ENCODE results near the gene PLCG2.
"Not testable (repeated sequence)": the region's sequence is repeated elsewhere in the genome, so short reads cannot be mapped to it uniquely, and the experiment has no call there.

The PLCG2 gene

DNA sequence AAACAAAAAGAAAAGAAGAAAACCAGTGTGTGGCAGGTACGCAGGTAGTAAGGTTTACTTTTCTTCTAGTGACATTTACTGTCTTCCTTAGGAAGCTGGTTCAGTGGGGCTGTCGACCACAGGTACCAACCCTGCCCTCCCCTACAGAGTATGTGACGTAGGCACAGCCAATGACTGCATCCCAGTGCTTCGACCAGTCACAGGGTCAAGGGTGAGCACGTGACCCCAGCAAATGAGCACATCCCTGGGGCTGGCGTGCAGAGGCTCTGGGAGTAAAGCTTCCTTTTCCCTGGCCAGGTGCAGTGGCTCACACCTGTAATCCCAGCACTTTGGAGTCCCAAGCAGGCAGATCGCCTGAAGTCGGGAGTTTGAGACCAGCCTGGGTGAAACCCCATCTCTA is 38.9 kb upstream of the PLCG2 start:
- no peaks in the 10 kb centered on the region for H3K27me3 ChIP-seq (ENCODE audit: control insufficient read depth in 1 of 2, insufficient read depth in 2 of 2, low read length in 2 of 2)
- no peaks in the 10 kb centered on the region for H3K9me3 ChIP-seq (ENCODE audit: low read length)
- no peak overlapping the region for H3K9ac ChIP-seq (ENCODE audit: low read length)
- H3K36me3 ChIP-seq (ENCODE audit: insufficient read depth, low read length): no peaks in the 10 kb centered on the region
- peaks cover 10% of the 10 kb centered on the region for H3K4me1 ChIP-seq (ENCODE audit: insufficient read depth, low read length)
- no peak overlapping the region for H3K4me3 ChIP-seq (ENCODE audit: low read depth in 1 of 2, low read length in 2 of 2)
- H3K27ac ChIP-seq (ENCODE audit: low read depth, low read length): no peak overlapping the region

- not testable (repeated sequence) for H3K9ac ChIP-seq (ENCODE audit: low read length); H3K27ac ChIP-seq (ENCODE audit: low read depth, low read length); H3K4me3 ChIP-seq (ENCODE audit: low read depth in 1 of 2, low read length in 2 of 2); H3K9me3 ChIP-seq (ENCODE audit: low read length); H3K36me3 ChIP-seq (ENCODE audit: insufficient read depth, low read length); H3K27me3 ChIP-seq (ENCODE audit: control insufficient read depth in 1 of 2, insufficient read depth in 2 of 2, low read length in 2 of 2)
- peaks cover 17% of the 10 kb centered on the region for H3K4me1 ChIP-seq (ENCODE audit: insufficient read depth, low read length)
Observed at GRCh38 chr16:81741430-81741770, 37.7 kb upstream of the PLCG2 start.

- no peaks in the 10 kb centered on the region for H3K9me3 ChIP-seq (ENCODE audit: low read length)
- no peaks in the 10 kb centered on the region for H3K27me3 ChIP-seq (ENCODE audit: control insufficient read depth in 1 of 2, insufficient read depth in 2 of 2, low read length in 2 of 2)
- H3K4me1 ChIP-seq (ENCODE audit: insufficient read depth, low read length): peaks cover 11% of the 10 kb centered on the region
- H3K27ac ChIP-seq (ENCODE audit: low read depth, low read length): no peak overlapping the region
- no peak overlapping the region for H3K4me3 ChIP-seq (ENCODE audit: low read depth in 1 of 2, low read length in 2 of 2)
- H3K36me3 ChIP-seq (ENCODE audit: insufficient read depth, low read length): no peaks in the 10 kb centered on the region
- no peak overlapping the region for H3K9ac ChIP-seq (ENCODE audit: low read length)
Observed at GRCh38 chr16:81744385-81744784, 34.7 kb upstream of the PLCG2 start.

GRCh38 chr16:81744911-81745310 is 34.2 kb upstream of the PLCG2 start:
- no peak overlapping the region for H3K9ac ChIP-seq (ENCODE audit: low read length)
- no peaks in the 10 kb centered on the region for H3K27me3 ChIP-seq (ENCODE audit: control insufficient read depth in 1 of 2, insufficient read depth in 2 of 2, low read length in 2 of 2)
- no peaks in the 10 kb centered on the region for H3K9me3 ChIP-seq (ENCODE audit: low read length)
- H3K27ac ChIP-seq (ENCODE audit: low read depth, low read length): no peak overlapping the region
- H3K36me3 ChIP-seq (ENCODE audit: insufficient read depth, low read length): no peaks in the 10 kb centered on the region
- peaks cover 11% of the 10 kb centered on the region for H3K4me1 ChIP-seq (ENCODE audit: insufficient read depth, low read length)
- no peak overlapping the region for H3K4me3 ChIP-seq (ENCODE audit: low read depth in 1 of 2, low read length in 2 of 2)

GRCh38 chr16:81745704-81746558 is 33.2 kb upstream of the PLCG2 start:
- Histone ChIP-seq H3K4me1 (ENCODE audit: insufficient read depth, low read length) (peaks cover 11% of the 10 kb centered on the region), H3K27ac (ENCODE audit: low read depth, low read length) (no peak overlapping the region), H3K9me3 (ENCODE audit: low read length) (no peaks in the 10 kb centered on the region), H3K36me3 (ENCODE audit: insufficient read depth, low read length) (no peaks in the 10 kb centered on the region), H3K9ac (ENCODE audit: low read length) (no peak overlapping the region), H3K27me3 (ENCODE audit: control insufficient read depth in 1 of 2, insufficient read depth in 2 of 2, low read length in 2 of 2) (no peaks in the 10 kb centered on the region), H3K4me3 (ENCODE audit: low read depth in 1 of 2, low read length in 2 of 2) (peak overlapping the region; percentile 37 to 69)

- Histone ChIP-seq H3K9ac (ENCODE audit: low read length) (no peak overlapping the region), H3K9me3 (ENCODE audit: low read length) (no peaks in the 10 kb centered on the region), H3K27me3 (ENCODE audit: control insufficient read depth in 1 of 2, insufficient read depth in 2 of 2, low read length in 2 of 2) (no peaks in the 10 kb centered on the region), H3K4me3 (ENCODE audit: low read depth in 1 of 2, low read length in 2 of 2) (peak overlapping the region; percentile 37 to 69), H3K27ac (ENCODE audit: low read depth, low read length) (no peak overlapping the region), H3K36me3 (ENCODE audit: insufficient read depth, low read length) (no peaks in the 10 kb centered on the region), H3K4me1 (ENCODE audit: insufficient read depth, low read length) (peaks cover 11% of the 10 kb centered on the region)
Observed at GRCh38 chr16:81746566-81746965, 32.5 kb upstream of the PLCG2 start.

DNA sequence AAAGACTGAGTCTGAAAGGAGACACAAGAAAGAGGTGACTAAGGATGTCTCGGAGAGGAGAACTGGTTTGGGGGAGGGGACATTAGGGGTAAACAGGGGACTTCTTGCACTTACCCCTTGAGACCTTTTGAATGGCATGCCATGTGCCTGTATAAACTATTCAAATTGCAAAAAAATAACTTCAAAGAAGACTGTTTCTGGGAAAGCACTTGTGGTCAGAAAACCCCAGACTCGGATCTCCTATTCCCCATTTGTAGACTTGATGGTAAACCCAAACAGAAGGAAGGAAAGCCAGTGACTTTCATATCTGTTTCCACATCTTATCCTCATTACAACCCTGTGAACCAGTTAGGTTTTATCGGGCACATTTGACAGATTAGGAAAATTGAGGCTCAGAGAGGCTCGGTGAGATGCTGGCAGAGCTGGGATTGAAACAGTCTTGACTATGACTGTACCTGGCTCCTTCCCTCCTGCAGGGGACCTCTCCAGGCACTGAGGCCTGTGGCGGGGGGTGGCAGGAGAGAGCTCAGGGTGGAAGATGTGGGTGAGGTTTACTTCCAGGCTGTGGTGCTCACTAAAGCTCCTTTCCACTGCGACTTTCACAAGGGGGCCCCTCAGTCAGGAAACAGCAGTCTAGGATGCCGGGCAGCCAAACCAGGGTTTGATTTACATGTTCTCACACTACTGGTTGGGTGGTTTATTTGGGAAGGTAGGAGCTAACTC is 30.5 kb upstream of the PLCG2 start:
- no peak overlapping the region for H3K9ac ChIP-seq (ENCODE audit: low read length)
- no peak overlapping the region for H3K4me3 ChIP-seq (ENCODE audit: low read depth in 1 of 2, low read length in 2 of 2)
- peaks cover 11% of the 10 kb centered on the region for H3K4me1 ChIP-seq (ENCODE audit: insufficient read depth, low read length)
- no peak overlapping the region for H3K27ac ChIP-seq (ENCODE audit: low read depth, low read length)
- H3K9me3 ChIP-seq (ENCODE audit: low read length): no peaks in the 10 kb centered on the region
- no peaks in the 10 kb centered on the region for H3K36me3 ChIP-seq (ENCODE audit: insufficient read depth, low read length)
- H3K27me3 ChIP-seq (ENCODE audit: control insufficient read depth in 1 of 2, insufficient read depth in 2 of 2, low read length in 2 of 2): no peaks in the 10 kb centered on the region

DNA sequence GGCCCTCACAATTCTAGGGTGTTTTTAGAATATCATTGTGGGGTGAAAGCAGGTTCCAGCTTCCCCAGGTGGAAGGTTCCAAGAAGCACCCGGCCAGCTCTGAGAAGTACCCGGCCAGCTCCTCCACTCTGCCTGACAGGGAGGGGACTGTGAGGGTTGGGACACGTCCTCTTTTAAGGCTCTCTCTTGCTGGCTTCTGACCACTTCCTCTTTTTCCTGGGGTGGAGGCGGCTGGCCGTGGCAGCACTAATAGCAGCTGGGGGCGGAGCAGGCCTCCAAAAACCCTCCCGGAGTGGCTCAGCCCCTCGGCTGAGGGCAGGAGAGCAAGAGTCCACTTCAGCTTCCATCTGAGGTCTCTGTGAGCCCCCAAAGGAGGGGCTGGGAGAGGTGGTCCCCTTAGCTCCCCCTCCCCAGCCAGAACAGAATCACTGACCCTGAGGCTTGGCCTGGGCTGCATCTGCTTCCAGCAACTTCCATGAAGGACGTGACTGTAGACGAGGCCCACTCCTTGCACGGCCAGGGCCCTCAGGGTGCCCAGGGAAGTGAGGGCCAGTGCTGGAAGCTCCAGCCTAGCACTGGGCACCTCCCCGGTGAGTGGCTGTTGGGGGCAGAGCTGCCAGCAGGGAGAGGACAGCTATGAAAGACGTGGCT is 26.7 kb upstream of the PLCG2 start:
- Histone ChIP-seq H3K36me3 (ENCODE audit: insufficient read depth, low read length) (no peaks in the 10 kb centered on the region), H3K4me3 (ENCODE audit: low read depth in 1 of 2, low read length in 2 of 2) (no peak overlapping the region), H3K9ac (ENCODE audit: low read length) (no peak overlapping the region), H3K4me1 (ENCODE audit: insufficient read depth, low read length) (no peaks in the 10 kb centered on the region), H3K27ac (ENCODE audit: low read depth, low read length) (no peak overlapping the region), H3K9me3 (ENCODE audit: low read length) (no peaks in the 10 kb centered on the region), H3K27me3 (ENCODE audit: control insufficient read depth in 1 of 2, insufficient read depth in 2 of 2, low read length in 2 of 2) (no peaks in the 10 kb centered on the region)

DNA sequence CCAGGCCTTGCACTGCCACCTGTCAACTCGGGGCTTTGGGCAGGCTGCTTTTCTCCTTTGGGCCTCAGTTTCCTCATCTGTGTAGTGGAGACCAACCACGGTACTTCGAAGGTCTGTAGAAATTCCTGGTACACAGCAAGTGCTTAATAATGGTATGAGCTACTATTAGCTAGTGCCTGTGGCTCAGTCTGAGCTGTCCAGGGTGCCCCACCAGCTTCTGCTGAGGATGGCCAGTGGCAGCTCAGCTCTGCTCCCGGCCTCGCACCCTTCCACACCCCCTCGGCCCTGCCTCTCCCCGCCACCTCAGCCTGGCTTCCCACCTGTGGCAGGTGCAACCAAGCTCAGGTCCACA is 26.2 kb upstream of the PLCG2 start:
- Histone ChIP-seq H3K9me3 (ENCODE audit: low read length) (no peaks in the 10 kb centered on the region), H3K27ac (ENCODE audit: low read depth, low read length) (no peak overlapping the region), H3K27me3 (ENCODE audit: control insufficient read depth in 1 of 2, insufficient read depth in 2 of 2, low read length in 2 of 2) (no peaks in the 10 kb centered on the region), H3K36me3 (ENCODE audit: insufficient read depth, low read length) (no peaks in the 10 kb centered on the region), H3K4me3 (ENCODE audit: low read depth in 1 of 2, low read length in 2 of 2) (no peak overlapping the region), H3K4me1 (ENCODE audit: insufficient read depth, low read length) (no peaks in the 10 kb centered on the region), H3K9ac (ENCODE audit: low read length) (no peak overlapping the region)

DNA sequence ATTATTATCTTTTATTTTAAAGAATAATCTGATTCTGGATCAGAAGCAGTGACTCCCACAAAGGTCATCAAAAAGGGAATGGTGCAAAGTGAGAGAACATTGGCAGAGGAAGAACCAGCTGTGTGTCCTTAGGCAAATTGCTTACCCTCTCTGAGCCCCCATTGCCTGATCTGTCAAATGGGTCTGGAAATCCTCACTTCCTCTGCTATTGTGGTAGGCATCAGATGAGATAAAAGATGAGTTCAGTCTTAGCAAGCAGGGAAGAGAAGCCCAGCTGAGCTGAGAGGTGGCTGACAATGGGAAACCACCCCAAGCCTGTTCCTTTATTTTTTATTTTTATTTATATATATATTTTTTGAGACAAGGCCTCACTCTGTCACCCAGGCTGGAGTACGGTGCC is 24.2 kb upstream of the PLCG2 start:
- no peak overlapping the region for H3K27ac ChIP-seq (ENCODE audit: low read depth, low read length)
- no peaks in the 10 kb centered on the region for H3K27me3 ChIP-seq (ENCODE audit: control insufficient read depth in 1 of 2, insufficient read depth in 2 of 2, low read length in 2 of 2)
- H3K9ac ChIP-seq (ENCODE audit: low read length): no peak overlapping the region
- no peaks in the 10 kb centered on the region for H3K9me3 ChIP-seq (ENCODE audit: low read length)
- no peaks in the 10 kb centered on the region for H3K36me3 ChIP-seq (ENCODE audit: insufficient read depth, low read length)
- no peak overlapping the region for H3K4me3 ChIP-seq (ENCODE audit: low read depth in 1 of 2, low read length in 2 of 2)
- H3K4me1 ChIP-seq (ENCODE audit: insufficient read depth, low read length): no peaks in the 10 kb centered on the region

GRCh38 chr16:81755915-81756614 is 23.0 kb upstream of the PLCG2 start:
- no peak overlapping the region for H3K27ac ChIP-seq (ENCODE audit: low read depth, low read length)
- no peaks in the 10 kb centered on the region for H3K27me3 ChIP-seq (ENCODE audit: control insufficient read depth in 1 of 2, insufficient read depth in 2 of 2, low read length in 2 of 2)
- H3K36me3 ChIP-seq (ENCODE audit: insufficient read depth, low read length): no peaks in the 10 kb centered on the region
- no peaks in the 10 kb centered on the region for H3K4me1 ChIP-seq (ENCODE audit: insufficient read depth, low read length)
- no peaks in the 10 kb centered on the region for H3K9me3 ChIP-seq (ENCODE audit: low read length)
- H3K4me3 ChIP-seq (ENCODE audit: low read depth in 1 of 2, low read length in 2 of 2): no peak overlapping the region
- H3K9ac ChIP-seq (ENCODE audit: low read length): no peak overlapping the region

Measured in muscle layer of colon (tissue), 2 donors.